ENCODE results near the gene PHF2.

Gene PHF2

GRCh38 chr9:93678199-93679019, 102.0 kb downstream of the PHF2 start:
- no peak for DNase-seq (ENCODE audit: low read depth in 2 of 2)

DNA sequence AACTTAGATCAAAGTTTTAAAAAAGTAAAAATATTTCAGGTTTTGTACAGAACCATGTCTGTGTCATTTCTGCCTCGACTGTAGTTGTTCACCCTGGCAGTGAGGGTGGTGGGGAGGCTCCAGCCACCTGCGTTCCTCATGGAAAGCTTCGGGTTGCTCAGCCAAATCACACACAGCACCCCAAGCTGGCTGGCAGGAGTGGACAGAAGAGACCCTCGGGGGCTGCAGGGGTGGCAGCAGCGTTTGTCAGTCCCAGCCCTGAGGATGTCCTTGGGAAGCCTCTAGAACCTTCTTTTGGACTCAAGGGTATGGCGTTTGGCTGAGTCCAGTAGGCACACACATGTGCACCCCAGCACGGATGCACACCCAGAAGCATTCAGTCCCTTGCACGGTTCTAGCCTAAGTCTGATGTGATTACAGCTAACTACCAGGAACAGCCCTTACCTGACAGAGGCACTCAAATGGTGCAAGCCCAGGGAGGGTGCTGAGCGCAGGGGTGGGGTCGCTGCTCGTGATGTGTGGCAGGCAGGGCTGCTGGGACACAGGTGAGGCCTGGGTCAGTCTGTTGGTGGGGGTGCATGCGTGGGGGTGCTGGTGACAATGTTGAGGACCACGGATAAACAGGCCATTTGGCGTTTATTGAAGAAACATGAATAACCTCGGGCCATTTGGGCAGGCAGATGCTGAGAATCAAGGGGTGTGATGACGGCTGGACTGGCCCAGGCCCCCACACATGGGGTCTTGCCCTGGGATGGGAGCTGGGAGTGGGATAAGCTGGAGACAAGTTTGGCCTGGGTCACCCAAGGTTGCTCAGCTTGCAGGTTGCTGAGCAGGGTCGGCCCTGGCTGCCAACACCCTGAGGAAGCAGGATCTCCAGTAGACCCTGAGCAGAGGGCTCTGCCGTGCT, 103.4 kb downstream of the PHF2 start:
- DNase-seq (ENCODE audit: low read depth in 2 of 2): no peak

- no peak for DNase-seq (ENCODE audit: low read depth in 2 of 2)
Measured at GRCh38 chr9:93680443-93681268, 104.3 kb downstream of the PHF2 start.

- DNase-seq (ENCODE audit: low read depth in 2 of 2): no peak
Measured at GRCh38 chr9:93681269-93682154, 105.1 kb downstream of the PHF2 start.

DNA sequence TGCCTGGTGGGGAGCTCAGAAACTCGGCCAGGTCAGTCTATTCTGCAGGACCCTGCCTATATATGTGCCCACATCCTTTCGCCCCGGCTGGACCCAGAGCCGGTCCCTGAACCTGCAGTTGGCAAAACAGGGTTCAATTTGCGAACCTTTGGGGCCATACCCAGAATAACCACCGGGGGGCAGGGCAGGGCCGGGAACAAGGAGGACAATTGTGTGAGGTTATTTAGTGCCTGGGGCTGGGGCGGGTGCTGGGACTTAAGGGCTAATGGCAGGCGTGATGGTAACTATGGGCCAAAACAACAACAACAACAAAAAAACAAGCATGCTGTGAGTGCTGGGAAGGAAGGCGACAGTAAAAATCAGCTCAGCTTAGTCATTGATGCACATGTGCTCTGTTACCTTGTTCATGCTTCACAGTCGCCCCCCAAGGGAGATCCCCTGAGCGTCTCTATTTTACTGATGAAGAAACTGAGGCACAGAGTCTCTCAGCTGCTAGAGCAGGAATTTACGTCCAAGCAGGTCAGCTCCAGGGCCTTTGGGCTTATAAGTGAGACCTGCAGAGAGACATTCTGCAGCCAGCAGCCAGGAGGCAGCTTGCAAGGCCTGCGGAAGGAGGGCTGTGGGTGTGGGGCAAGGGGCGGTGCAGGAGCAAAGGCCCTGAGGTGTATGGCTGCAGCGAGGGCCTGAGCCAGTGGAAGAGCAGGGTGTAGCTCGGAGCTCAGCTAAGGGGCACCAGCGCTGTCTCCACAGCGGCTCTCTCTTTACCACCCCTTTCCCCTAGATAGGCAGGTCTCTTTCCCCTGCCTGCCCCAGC, 106.0 kb downstream of the PHF2 start:
- DNase-seq (ENCODE audit: low read depth in 2 of 2): peak; percentile 31 to 54

DNA sequence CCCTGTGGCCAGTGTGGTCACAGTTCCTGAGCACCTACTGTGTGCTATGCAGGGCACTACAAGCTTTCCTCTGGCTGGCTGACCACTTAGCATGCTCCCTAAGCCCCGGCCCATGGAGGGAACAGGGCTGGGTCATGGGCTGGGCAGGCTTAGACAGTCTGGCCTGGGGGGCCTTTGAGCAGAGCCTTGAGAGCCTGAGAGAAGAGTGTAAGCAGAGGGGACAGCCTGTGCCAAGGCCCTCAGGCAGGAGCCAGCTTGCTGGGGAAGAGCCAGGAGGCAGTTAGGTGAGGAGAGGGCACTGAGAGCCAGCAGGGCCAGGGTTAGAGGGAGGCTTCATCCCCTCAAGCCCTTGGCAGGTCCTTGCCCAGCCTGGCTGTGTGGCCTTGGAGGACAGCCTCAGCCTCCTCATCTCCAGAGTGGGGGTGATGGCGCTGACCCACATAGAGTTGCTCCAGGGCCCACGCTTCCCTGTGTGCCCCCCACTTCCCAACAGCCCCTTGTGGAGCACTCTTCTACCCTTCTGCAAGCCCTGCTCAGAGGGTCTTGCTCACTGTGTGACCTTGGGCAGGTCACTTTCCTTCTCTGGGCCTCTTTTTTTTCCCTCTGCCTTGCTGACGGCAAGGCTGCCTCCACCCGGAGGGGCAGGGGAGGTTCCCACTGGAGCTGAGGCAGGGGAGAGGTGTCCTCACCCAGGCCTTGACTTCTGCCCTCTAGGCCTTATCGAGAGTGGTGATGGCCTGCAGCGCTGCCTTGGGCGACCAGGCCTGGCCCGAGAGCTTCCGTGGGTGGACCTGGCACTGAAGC, 107.1 kb downstream of the PHF2 start:
- DNase-seq (ENCODE audit: low read depth in 2 of 2): no peak

GRCh38 chr9:93684161-93684765, 107.9 kb downstream of the PHF2 start:
- no peak for DNase-seq (ENCODE audit: low read depth in 2 of 2)

DNA sequence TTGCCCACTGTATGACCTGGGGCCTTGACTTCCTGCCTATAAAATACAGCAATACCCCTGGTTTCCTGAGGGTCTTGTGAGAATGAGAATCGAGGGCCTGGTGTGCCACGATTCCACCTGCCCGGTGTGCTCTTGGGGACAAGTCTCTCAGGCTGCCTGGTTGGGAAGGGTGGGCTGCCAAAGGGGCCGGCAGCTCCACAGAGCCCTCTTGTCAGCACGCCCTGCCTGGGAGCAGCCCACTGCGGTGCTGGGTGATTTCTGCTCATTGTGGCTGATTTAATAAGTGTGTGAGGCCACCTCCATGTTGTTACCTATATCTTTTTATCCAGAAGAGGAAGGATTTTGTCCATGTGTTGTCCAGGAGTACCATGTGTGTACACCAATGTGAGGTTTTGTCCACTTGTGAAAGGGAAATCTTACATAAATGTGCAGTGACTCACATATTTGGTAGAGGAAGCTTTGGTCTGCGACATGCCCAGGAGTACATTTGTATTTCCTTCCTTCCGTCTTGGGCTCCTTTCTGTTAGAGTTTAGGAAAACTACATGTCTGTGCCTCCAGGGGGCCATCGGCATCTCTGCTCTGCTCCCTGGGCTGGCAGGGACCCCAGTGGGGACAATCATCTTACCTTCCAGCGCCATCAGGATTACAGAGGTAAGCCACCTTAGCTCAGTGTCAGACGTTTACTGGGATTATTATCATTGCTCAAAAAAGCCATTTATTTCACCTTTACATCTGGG, 108.6 kb downstream of the PHF2 start:
- no peak for DNase-seq (ENCODE audit: low read depth in 2 of 2)

- no peak for DNase-seq (ENCODE audit: low read depth in 2 of 2)
Measured at GRCh38 chr9:93686127-93686879, 109.9 kb downstream of the PHF2 start.

DNA sequence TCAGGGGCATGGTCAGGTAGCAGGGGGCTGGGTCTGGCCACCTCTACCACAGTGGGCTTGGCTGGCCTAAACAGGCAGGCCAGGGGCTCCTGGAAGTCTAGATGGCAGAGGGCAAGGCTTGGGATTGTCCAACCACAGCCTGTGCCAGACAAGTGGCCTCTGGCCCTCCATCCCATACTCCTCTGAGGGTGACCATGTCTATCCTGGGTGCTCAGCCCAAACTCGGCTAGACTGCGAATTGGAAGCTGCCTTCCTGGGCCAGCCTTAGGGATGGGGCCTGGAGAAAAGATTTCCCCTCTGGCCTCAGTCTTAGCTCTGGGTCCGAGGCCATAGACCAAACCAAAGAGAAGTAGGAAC, 110.5 kb downstream of the PHF2 start:
- no peak for DNase-seq (ENCODE audit: low read depth in 2 of 2)

DNA sequence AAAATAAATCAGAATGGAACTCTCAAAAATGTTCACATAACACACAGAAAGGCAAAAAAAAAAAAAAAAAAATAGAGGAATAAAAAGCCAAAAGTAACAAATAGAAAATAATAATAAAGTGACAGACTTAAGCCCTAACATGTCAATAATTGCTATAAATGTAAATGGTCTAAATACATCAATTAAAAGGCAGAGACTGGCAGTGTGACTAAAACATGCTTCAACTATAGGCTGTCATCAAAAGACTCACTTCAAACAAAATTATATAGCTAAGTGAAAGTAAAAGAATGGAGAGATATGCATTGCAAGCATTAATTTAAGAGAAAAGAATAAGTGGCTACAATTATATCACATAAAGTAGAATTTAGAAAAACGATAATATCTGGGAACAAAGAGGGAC, 114.2 kb downstream of the PHF2 start:
- no peak for DNase-seq (ENCODE audit: low read depth in 2 of 2)

- DNase-seq (ENCODE audit: low read depth in 2 of 2): no peak
Measured at GRCh38 chr9:93693129-93693528, 116.7 kb downstream of the PHF2 start.

- DNase-seq (ENCODE audit: low read depth in 2 of 2): no peak
Measured at GRCh38 chr9:93697352-93698139, 121.2 kb downstream of the PHF2 start.

GRCh38 chr9:93698140-93698908, 121.9 kb downstream of the PHF2 start:
- DNase-seq (ENCODE audit: low read depth in 2 of 2): no peak

GRCh38 chr9:93699650-93700049, 123.3 kb downstream of the PHF2 start:
- DNase-seq (ENCODE audit: low read depth in 2 of 2): no peak

All from stimulated activated CD4-positive, alpha-beta T cell treated with anti-CD3 and anti-CD28 coated beads, Interleukin-15, amount 100 ng/mL, for 48 hours (primary cell).